NCI-H2196 treated with DMSO at 0.1 percent for 48 hours (cell line): ENCODE measurements around the gene TICRR.

Experiments
- DNase-seq: peaks from one replicate; lab custom pipeline; 2025; ENCODE audit not compliant: unreplicated experiment; lab: John Stamatoyannopoulos, UW

The TICRR gene

GRCh38 chr15:89652131-89652530 is 76.9 kb downstream of the TICRR start:
- DNase-seq = no peak

DNA sequence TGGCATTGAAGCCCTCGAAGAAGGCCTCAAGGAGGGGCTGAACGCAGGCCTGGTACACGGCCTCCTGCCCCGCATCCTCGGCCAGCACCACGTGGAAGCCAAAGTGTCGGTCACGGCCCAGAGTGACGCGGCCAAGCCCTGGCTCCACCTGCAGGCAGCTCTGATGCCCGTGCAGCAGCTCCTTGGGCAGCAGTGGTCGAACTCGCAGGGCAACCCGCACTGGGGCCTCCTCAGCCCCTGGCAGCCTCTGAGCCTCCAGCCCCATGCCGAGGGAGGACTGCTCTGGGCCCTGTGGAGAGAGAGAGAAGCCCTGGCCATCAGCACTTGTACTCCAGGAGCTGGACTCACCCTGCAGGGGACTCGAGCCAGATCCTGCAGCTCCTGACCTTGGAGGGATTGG is 77.4 kb downstream of the TICRR start:
- DNase-seq = no peak

GRCh38 chr15:89653578-89653977 is 78.3 kb downstream of the TICRR start:
- no peak for DNase-seq

DNA sequence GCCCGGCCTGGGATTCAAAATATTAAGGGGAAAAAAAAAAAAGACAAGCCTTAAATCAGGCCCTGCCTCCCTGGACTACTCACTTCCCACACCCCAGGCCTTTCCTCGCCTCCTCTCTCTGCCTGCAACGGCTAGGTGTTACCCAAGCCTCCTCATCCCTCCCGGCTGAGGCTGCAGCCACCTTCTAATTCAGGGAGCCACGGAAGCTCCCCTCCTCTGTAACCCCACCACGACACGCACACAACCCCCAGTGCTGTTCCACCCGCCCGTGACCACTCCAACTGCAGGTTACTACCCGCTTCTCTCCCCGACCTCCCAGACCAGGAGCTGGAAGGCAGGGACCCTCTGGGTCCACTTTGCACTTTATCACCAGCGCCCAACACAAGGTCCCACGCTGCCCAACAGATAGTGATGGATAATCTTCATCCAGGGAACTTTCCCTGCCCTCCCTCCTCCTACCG is 79.1 kb downstream of the TICRR start:
- DNase-seq = no peak

DNA sequence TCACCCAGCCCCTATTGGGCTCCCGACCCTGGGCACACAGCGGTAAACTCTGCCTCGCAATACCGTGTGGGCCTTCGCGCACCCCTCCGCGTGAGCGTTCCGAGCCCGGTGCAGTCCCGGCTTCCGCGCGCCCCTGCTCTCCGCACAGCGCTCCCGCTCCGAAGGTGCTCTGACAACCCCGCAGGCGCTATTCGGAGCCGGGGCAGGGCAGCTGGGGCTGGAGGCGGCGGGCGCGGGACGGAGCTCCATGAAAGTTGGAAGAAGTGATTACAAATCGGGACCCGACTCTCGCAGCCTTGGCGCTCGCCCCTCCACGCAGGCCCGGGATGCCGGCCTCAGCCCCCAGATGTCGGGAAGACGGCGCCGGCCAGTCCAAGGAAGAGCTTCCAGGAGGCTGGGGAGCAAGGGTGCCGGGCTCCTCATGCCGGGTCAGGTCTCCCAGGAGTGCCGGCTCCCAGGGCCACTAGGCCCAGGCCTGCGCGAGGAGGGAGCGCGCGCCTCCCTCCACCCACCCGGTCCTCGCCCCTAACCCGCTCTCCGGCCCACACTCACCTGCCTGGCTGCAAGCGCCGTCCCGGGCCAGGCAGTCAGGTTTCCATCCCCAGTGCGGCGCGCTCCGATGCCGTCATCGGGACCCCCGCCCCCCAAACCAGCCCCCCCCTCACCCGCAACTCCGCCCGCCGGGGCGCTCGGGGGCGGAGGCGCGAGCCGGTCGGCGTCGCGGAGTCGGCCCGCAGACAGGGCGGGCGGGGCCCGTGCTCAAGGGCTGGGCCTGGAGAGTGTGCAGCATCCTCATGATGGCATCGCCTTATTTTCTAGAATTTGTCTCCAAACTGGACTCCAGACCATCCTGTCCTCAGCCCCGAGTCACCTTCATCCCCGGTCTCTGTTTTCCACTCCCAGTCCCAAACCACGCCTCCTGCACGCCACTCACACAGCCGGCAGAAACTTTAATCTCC is 79.9 kb downstream of the TICRR start, which contains the start of gene KIF7:
Gene KIF7, minus strand, starts transcription at position 621 of the 959 bp plus-strand sequence. CDS start 2,537 bp downstream, outside the sequence.
- DNase-seq = no peak

GRCh38 chr15:89656116-89656815 is 81.0 kb downstream of the TICRR start:
- DNase-seq = no peak

DNA sequence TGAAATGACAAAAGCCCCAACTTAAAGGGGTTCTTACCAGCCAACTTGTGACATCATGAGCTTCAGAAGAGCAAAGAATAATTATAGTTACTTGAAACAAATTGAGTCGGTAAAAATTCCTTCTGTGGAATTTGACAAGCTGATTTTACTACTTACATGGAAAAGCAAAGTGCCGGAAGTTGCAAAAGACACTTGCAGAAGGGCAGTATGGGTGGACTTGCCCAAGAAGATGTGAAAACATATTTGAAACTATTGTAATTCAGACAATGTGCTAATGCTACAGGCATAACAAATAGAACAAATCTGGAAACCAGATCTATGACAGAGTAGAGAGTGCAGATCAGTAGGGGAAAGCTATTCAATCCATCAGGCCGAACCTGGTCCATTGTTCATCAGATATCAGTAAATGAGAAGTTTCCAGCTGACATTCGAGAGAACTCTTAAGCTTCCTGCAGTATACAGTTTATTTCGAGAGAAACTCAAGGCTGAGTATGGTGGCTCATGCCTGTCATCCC is 82.5 kb downstream of the TICRR start:
- DNase-seq = no peak

GRCh38 chr15:89659295-89659694 is 84.0 kb downstream of the TICRR start:
- DNase-seq = no peak

DNA sequence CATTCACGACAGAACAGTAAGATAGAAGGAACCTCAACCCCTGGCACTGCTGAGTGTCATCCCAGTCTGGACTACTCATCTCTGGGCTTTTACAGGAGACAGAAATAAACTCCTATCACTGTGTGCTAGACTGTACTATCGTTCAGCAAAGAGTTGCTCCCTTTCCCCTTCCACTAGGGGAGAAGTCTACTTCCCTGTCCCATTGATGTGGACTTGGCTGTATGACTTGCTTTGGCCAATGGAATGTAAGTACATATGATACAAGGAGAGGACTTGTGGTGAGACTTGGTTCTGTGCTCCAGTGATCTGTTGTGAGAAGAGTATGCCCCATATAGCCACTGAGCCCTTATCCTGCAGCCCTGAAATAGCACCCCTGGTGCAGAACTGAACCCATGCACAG is 85.3 kb downstream of the TICRR start:
- no peak for DNase-seq

DNA sequence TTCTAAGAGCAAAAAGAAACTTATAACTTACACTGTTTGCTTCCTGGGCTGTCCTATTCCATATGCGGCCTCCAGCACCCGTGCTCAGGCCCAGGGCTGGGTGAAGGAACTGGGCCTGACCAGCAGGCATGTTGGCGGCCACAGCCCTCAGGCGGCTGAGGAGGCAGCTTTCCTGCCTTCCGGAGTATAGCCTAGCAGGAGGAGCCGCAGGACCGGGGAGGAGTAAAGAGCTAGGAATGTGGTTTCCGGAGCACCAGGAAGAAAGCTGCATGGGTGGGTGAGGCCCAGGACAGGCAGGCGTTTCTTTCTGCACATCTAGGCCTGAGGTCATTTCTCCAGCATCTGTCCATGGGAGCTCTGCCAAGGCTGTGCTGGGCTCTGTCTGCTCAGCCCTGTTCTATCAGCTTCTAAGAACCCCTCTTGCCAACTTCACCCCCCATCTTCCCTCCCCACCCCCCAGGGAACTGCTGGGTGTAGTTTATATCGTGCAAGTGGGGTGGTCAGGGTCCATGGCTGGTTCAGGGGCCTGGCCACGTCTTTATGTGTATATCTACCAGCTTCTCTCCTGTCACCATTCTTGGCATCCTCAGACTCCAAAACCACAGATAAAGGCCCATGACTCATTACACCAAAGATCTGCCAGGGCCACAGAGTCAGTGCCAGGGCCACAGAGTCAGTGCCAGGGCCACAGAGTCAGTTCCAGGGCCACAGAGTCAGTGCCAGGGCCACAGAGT is 87.8 kb downstream of the TICRR start:
- DNase-seq = no peak

DNA sequence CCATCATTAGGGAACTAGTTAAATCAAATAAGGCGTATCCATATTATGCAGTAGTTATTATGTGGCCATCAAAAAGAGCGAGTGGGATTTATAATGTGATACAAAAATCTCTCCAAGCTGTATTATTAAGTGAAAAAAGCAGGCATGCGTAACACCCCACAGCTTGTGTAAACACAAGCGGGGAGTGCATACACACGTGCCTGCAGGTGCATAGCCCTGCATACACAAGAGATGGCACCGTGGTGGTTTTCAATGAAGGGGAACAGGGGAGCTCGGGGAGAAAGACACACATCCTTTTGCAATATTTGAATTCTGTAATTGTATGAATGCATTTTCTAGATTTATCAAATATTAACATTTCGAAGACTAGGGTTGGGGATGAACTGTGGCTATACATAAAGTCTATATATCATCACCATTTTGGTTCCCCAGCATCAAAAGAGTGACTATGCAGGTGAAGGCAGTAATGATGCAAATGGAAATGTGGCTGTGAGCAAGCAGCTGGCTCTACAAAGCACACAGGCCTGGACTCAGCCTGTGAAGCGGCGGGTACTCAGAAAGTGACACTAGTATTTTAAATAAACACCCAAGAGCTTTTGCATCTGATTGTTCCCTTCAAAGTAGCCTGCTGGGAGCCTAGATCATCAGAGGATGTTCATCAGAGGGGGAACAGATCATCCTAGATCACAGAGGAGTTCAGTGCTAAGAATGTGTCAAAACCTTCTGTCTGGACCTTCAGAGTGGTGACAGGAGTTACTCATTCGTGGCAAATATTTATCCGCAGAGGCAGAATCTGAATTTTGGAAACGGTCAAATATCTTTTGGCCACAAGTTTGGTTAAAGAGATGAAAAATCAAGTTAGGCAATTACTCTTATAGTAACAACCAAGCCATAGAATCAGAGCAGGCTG is 89.4 kb downstream of the TICRR start:
- no peak for DNase-seq

DNA sequence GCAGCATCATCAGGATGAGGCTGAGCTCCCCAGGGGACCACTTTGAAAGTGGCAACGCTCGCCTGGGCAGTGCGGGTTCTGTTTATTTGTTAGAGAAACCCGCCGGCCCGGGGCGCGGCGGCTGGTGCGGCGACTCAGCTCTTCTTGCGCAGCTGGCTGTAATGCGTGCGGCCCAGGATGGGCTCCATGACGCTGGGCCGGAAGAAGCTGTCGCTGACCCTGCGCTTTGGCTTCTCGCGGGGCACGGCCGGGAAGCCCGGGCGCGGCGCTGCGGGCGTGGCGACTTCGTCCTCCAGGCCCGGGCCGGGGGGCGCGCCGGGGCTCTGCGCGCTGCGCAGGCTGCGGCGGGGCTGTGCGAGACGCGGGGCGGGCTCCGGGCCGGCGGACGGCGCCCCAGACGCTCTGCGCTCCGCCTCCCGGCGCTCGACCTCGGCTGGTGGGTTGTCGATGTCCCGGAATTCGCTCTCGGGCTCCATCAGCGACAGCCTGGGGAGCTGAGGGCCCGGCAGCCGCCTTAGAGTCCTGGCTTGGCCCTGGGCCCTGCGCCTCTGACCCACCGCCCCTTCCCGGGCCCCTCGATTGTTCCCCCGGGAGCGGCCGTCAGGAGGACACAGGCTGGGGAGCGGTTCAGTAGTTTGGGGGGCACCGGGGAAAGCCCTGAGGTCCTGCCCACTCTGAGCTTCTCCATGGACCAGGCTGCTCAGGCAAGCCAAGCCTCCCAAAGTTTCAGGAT is 90.3 kb downstream of the TICRR start:
- no peak for DNase-seq

DNA sequence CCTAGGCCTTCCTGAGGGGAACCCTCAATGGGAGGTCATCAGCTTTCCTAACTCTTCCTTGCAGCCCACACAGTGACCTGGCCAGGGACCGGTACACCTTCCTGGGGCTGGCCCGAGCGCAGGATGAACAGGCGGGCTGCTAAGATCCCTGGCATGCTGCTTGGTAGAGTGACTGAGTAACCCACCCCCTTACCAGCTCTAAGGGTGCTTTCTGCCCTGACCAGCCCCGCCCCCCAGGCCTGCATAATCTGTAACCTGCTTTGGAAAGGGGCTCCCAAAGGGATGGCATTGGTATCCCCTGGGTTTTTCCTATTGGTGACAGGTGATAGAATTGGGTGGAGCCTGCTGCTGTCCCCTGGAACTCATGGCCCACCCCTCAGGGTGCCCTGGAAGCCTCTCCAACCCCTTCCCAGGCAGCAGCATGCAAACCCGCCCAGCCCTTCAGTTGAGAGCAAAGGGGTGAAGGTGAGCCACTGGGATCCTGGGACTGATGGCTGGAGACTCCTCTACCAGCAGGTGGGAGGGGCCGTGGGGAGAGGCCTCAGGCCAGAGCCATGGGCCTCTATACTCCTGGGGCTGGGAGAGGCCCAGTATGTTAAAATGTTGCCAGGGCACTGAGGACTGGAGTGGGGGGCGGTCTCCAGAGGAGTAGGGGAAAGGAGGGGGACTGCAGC is 91.1 kb downstream of the TICRR start:
- no peak for DNase-seq

GRCh38 chr15:89666858-89667705 is 91.8 kb downstream of the TICRR start:
- no peak for DNase-seq

DNA sequence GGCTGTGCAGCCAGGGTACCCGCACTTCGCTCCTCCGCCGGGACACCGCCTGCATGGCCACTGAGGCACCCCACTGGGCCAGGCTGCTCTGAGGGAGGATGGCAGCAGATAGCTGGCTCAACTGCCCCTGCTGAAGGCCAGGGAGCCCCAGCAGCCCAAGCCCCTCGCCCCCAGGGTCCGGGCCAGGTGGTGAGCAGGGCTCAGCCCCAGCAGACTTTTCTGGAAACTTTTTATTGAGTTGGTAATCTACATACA is 92.4 kb downstream of the TICRR start:
- no peak for DNase-seq

- DNase-seq = no peak
Measured at GRCh38 chr15:89668171-89668570, 92.9 kb downstream of the TICRR start.

DNA sequence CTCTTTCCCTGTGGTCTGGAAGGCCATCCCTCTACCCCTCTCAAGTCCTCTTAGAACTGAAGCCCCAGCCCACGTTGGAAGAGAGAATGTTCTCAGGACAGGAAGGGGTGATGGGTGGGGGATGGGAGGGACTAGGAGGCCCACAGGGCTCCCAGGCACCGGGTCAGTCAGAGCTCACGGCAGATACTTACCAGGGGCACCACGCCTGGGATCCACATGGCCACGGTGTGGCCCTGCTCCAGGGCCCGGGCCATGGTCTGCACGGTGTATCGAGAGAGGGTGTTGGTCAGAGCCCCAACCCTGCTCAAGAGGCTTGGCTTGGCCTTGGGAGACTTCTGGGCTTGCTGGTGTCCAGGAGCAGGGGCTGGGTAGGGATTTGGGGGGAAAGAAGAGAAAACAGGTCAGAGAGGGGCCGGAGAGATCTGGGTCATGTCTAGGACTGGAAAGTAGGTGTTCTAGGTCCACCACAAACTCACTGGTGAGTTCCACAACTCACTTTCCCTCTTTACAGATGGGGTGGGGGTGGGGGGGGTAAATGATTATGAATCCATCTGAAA is 94.1 kb downstream of the TICRR start:
- DNase-seq = no peak

- no peak for DNase-seq
Measured at GRCh38 chr15:89669941-89670340, 94.7 kb downstream of the TICRR start.
